IPS-NIHi7 (cell line): ENCODE measurements around the gene ADAM19.
"Not testable (repeated sequence)": the region's sequence is repeated elsewhere in the genome, so short reads cannot be mapped to it uniquely, and the experiment has no call there.

Experiments
- DNase-seq: peaks from one replicate; pipeline ENCODE4 v3.0.0; 2012; ENCODE audit warnings: mixed read lengths; ENCODE audit errors: extremely low spot score

The ADAM19 gene

DNA sequence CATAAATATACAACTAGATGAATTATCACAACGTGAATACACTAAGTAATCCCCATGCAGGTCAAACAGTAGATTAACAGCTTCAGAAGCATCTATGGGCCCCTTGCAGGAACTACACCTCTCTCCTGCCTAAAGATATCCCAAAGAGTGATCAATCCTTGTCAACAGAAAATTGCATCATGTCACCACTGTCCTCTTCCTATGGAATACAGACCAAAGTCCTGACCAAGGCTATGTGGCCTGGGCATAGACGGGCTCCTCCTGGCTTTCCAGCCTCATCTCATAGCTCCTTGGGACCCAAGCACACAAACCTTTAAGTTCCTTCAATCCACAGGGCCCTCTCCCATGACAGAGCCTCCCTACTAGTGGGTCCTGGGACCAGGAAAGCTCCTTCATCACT lies 90.2 kb downstream of the ADAM19 start:
- no peak for DNase-seq

DNA sequence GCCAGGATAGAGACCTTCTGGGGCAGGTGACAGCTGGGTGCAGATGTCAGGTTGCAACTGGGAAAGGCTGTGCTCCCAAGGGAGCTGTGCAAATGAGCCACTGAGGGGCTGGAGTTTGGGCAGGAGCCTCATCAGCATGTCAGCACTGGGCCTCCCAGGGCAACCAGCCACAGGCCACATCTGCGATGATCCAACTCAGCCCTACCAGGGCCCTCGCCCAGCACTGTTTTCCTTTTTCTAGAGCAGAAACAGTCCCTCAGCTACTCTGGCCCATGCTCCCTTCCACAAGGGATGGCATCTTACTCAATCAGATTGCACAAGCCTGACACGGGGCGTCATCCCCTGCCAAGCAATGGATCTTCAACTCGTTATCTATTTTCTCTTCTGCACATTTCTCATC lies 90.8 kb downstream of the ADAM19 start:
- no peak for DNase-seq

DNA sequence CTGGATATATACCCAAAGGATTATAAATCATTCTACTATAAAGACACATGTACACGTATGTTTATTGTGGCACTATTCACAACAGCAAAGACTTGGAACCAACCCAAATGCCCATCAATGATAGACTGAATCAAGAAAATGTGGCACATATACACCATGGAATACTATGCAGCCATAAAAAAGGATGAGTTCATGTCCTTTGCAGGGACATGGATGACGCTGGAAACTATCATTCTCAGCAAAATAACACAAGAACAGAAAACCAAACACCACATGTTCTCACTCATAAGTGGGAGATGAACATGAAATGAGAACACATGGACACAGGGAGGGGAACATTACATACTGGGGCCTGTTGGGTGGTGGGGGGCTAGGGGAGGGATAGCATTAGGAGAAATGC lies 92.9 kb downstream of the ADAM19 start:
- DNase-seq: not testable (repeated sequence)

DNA sequence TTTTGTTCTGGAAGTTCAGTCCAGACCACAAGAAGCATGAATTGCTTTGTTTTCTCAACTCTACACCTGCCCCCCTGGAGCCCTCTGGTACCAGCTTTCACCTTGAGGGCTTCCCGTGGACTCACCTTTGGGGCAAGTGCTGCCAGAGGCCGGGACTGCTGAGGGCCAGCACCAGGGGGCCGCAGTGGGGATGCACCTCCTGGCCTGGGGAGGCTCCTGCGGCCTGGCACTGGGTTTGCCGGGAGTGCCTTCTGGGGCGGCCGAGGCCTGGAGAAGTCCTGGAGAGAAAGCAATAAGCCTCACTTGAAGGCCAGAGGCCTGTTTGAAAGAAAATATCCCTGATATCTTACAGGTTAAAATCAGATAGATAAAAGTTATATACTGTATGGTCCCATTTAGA lies 93.9 kb downstream of the ADAM19 start:
- DNase-seq: no peak

DNA sequence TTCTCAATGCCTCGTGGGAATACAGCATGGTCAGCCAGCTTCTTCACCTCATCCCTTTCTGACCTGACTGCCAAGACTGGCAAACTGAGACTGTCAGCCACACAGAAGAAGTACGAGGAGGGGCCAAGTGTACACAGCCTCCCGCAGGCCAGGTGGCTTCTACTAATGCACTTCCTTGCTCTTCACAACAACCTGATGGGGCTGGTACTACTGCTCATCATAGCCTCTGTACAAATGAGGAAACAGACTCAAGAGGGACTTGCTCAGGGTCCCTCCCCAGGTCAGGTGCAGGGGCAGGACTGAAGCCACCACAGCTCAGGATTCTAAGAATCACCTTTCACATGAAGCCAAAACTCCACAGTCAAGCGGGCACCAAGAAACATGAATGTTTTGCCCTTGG lies 94.3 kb downstream of the ADAM19 start:
- no peak for DNase-seq

DNA sequence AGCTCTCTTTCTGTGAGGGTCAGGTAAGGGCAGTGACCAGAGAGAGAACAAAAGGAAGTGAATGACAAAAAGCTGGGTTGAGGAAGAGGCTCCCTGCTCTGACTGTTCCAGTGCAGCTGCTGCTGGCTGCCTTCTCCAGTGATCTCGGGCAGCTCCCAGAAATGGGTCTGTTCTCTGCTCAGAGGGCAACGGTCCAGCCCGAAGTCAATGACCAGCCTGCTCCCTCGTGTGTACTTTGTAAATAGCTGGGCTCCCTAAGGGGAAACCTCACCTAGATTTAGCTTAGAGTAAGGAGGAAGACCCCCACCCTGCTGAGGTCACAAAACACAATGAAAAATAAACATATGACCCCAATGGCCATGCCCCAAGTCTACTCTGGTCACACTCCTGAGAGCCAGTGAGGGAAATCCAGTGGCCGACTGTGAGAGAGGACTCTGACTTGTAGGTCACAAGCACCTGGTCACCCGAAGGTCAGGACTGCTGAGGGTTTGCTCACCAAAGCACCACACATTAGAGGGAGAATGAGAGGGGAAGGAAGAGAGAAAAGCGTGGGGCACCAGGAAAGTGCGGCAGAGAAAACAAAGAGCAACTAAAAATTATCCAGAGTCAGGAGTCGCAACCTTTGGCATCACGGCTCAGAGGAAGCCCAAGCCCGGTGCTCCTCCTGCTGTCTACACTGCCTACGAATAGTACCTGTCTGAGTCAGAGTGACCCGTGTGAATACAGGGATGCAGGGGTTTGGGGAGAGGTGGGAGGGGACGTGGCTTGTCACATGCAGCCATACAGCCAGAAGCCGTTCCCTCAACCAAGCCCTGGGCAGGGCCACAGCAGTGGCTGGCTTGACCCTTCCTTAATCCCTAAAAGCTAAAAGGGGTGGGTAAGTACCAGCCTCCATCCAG lies 95.7 kb downstream of the ADAM19 start:
- DNase-seq: no peak

DNA sequence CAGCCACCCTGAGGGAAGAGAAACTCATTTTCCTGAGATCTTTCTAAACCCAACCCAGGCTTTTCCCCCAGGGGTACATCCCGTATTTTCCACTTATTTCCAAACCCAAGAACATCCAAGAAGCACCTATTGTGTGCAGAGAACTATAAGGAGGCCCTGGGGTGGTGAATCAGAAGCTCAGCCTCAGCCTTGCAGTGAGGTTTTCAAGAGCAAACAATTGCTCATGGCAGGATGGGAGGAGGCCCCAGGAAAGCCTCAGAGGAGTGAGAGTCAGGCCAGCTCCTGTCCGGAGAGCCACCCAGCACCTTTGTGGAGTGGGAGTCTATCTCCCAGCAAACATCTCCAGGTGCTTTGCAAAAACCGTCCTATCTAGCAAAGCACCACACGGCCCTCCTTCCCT lies 96.4 kb downstream of the ADAM19 start:
- no peak for DNase-seq

DNA sequence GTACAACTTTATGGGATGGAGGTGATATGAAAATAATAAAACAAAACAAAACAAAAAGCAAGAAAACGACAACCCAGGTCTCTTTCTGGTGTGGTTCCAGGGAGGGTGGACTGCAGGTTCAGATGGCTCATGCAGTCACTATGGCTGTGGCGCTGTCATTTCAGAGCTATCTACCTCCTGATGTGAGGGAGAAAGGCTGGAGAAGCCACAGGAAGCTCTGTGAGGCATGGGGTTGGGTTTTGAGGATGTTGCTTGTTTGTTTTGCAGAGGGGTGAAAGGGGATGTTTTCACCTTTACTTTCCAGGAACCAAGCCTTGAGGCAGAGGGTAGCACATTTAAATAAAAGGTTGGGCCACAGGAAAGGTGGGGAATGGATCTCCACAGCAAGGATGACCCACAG lies 96.8 kb downstream of the ADAM19 start:
- DNase-seq: no peak

DNA sequence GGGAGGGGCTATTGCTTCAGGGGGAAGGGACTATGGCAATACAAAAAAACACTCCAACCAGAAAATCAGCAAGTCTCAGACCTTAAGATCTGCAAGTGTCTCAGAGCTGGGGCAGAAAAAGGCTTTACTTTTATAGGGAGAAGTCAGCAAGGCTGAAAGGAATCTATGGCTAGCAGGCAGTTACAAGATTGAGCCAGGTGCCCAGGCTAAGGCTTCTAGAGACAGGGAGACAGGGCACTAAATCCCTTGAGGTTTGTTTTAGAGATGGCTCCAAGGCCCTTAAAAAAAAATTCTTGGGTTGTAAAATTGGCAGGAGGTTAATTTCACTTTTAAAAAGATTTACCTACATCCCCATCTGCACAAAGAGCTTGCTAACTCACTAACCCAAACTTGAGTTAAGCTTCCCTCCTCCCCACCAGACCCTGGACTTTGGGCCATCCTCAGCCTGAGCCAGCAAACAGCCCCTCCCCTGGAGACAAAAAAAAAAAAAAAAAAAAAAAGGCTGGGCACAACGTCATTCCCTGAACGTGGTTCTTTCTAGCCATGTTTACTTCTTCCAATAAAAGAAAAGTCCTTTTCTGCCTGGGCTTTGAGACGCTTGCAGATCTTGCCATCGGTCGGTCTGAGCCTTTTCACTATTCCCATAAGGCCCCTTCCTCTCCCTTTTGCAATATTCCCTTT lies 97.6 kb downstream of the ADAM19 start:
- no peak for DNase-seq

DNA sequence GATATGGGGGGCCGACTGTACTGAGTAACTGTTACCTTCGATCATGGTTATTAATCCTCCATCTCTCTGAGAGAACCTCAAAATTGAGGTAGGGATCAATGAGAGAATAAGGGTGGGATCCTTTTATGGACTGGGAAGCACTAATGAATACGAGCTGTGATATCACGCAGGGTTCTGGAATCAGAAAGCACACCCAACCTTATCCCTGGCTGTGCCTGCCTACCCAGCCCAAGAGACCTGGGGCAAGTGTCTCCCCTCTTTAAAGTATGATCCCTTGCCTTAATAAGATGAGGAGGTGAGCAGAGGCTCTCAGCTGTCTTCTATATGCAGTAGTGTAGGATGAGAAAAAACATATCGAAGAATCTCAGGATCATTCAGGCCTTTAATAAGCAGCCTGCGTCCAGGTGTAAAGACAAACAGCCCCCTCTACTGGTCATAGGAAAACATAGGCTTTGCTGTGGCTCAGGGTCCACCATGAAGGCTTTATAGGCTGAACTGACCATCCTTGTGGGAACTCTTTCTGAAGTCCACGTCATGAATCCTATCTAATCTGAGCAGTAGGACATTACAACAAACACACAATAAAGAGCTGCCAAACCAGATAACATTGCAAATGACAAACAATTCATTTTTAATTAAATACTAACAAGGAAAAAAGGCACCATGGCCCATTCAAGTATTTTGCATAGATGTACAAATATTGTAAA lies 98.7 kb downstream of the ADAM19 start:
- peak; percentile 81 for DNase-seq

DNA sequence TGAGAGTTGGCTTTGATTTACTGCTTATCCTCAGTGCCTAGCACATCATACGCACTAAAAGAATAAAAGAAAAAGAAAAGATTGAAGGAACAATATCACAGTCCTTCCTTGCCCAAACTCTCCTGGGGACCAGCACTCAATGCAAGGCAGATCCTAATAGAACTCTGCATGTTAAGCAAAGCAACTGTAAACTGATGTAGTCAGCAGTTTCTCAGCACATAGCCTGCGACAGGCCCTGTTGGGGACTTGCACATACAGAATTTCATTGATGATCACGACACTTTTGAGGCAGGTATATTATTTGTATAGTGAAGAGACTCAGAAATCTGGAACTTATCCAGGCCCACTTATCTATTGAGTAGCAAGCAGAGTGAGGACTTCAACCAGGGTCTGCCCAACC lies 100.1 kb downstream of the ADAM19 start:
- no peak for DNase-seq

DNA sequence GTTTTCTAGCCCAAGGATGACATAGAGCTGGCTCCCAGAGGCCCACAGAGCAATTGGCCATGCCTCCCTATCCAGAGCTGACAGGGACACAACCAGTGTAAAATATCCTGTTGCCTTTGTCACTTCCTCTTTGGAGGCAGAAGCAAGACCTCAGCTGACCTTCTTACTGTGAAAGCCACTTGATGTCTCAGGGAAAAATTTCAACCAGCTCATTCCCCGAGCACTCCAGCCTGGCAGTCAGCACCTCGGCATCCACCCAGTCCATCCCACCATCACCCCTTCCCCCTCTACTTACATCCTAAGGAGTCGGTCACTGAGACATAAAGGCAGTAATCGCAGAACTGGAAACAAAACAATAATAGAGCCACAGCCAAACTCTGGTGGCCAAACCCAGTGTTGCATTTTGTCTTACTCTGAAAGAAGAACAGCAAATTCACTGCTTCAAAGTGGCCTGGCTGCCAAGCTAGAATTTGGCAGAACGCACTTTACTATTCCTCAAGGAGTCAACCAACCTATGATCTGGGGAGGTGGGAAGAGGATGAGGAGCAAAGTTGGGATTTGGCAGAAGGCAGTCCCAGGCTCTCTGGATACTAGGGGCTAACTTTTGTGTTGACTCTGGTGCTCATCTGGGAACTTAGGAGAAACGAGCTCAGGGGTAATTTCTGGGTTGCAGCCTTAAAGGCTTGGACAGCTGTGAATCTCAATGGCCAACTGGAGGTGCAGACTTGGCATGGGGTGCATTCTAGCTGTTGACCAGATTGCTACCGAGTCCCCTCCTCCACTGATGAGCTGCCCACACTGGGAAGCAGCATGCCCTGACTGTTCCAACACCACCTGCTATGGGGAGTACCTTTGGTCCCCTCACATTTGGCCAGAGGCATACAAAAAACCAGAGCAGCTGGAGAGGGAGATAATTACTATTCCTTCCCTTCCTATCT lies 101.9 kb downstream of the ADAM19 start:
- no peak for DNase-seq

DNA sequence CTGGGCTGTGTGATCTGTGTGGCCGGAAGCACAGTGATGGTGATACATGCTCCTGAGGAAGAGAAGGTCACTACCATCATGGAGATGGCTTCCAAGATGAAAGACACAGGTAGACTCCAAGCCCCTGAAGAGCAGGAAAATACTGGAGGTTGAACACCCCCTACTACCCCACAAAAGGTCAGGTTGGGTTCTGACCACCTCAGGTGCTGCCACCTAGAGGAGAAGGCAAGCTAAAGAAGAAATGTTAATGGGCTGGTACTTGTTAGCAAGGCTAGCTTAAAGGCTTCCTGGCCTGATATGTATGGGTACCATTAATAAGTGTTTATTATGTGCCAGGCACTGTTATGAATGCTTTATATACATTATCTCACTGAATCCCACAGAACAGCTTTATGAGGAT lies 103.9 kb downstream of the ADAM19 start:
- peak; percentile 83 for DNase-seq

DNA sequence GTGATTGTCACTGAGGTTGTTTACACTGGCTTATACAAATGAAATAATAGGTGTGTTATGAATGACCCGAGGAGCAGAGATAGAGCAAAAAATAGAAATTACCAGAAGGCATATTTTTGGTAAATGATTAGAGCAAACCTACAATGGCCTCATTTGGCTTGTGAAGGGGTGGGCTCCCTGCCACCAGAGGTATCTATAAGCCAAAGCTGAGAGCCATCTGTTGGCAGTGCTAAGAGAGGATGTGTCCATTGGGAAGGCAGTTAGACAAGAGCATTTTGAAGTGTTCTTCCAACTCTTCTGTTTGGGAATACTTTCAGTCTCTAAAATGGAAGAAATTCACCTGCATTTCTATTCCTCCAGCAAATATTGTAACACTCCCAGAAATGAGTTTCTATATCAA lies 104.9 kb downstream of the ADAM19 start:
- no peak for DNase-seq

DNA sequence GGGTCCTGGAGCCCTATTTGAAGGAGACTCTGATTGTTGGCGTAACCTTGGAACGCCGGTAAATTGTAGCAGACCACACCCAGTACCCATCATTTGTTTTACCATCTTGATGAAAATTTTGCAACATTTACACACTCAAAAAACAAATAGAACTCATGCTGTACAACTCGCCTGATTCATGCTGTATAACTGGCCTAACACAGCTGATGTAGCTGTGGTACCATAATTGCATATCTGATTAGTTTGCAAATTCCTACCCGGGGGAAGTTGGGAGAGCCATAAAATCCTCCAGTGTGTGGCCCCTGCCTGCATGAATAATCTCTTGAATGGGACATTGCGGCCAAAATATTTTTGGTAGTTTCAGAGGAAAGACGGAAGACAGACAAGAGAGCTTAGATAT lies 105.9 kb downstream of the ADAM19 start:
- DNase-seq: no peak

DNA sequence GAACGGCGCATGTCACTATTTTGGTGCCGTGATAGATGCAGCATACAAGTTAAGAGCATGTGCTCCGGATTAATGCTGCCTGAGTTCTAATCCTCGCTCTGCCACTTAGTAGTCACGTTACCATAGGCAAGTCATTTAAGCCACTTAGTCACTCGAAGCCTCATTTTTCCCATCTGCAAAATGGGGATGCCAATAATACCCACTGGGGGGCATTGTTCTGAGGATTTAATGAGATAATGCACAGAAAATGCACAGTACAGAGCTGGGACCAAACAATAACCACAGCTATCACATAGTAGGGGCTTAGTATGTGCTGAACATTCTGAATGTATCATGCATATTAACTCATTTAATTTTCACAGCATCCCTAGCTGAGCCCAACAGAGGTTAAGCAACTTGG lies 106.5 kb downstream of the ADAM19 start:
- no peak for DNase-seq

DNA sequence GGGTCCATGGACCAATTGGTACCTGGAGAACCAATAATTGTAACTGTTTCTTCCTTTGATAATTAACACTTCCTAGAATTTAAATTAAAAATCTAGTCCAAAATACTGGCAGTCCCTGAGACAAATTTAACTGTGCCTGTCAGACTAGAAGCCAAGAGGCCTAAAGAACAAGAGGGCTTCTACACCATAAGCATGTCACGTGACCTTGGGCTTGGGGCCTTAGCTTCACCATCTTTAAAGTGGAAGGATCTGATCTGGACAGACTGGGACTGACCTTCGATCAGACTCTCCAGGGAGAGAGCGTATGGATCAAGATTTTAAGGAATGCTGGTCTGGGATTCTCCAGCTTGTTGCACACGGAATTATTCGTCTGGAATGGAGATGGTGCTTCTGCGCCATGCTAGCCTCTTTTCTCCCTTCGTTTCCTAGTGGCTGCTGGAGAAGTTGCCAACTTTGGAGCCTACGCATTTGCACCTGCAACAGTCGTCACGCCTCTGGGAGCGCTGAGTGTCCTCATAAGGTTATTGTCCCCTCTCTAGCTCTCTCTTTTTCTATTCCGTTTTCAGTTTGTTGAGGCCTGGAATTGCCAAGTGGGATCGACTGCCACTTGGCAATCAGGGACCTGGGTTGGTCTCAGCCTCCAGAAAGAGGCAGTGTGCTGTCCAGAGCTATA lies 107.1 kb downstream of the ADAM19 start:
- DNase-seq: no peak

DNA sequence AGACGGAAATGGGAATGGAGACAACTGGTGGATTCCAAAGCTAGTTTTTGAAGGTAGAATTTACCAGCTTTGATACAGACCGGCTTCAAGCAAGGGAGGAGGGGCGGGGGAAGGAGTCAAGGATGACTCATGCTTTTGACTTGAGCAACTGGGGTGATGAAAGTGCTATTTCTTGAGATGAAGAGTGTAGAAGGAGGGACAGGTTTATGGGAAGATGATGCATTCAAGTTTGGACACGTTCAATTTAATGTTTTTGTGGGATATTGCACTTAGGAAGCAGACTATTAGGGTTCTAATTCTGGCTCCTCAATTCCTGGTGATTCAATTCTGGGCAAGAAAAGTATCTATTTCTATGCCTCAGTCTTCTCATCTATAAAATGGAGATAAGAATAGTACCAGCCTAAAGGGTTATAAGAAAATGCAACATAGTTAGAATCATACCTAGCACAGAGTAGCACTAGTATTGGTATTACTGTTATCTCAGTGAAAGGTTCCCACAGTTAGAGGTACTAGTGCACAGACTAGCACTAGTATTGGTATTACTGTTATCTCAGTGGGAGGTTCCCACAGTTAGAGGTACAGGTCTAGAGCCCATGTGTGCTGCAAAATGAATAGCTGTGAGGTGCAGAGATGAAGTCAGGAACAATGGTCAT lies 110.9 kb downstream of the ADAM19 start:
- DNase-seq: peak; percentile 41

DNA sequence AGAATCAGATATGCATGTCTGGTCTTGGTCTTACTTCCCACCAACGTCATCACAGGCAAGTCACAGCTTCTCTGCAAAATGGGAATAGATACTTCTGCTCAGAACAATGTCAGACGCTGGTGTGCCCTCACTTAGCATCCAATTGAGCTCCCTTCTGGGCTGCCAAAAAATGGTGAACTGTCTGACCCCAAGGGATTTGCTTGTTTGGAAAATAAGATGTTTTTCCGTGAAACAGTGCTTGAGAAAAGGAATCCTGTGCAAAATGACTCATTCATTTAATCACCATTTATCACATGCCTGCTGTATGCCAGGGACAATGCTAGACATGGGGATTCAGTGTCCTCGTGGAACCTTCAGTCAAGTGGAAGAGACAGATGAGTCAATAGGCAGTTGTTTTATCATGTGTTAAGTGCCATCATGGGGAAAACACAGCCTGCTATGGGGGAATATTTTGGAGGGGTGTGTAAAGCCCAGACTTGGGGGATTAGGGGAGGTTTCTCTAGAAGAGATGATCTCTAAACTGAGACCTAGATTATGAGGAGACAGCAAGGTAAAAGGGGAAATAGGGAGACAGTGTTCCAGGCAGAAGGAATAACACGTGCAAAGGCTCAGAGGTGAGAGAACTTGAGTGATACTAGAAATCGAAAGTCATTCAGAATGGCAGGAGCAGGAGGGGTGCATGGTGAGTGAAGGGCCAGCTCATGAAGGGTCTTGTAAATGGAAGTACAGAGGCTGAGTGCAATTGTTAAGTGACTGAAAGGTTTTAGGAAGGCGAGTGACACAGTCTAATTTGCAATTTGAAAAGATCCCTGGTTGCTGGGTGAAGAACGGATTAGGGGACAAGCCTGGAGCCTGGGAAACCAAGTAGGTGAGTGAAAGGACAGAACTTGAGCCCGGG lies 111.7 kb downstream of the ADAM19 start:
- no peak for DNase-seq
